Left ventricle myocardium inferior (tissue), 1 donor: ENCODE data around the gene HELZ. TPM values are rescaled to one million over a fixed set of nuclear protein-coding genes. Genes with fewer than 3 reads are reported as not detected.

Source experiments
- DNase-seq: peaks from one replicate; pipeline ENCODE4 v3.0.0-alpha.2; 2020
- H3K27ac ChIP-seq: fragments of 200-600 bp; replicated peaks from 2 replicates; pipeline ENCODE4 v1.8.0; 2021
- H3K27me3 ChIP-seq: fragments of 200-600 bp; 2 replicates; pipeline ENCODE4 v1.8.0; 2021; ENCODE audit warnings: low read depth
- H3K36me3 ChIP-seq: fragments of 200-600 bp; 2 replicates; pipeline ENCODE4 v1.8.0; 2021
- H3K4me1 ChIP-seq: fragments of 200-600 bp; 2 replicates; pipeline ENCODE4 v1.8.0; 2021
- H3K4me3 ChIP-seq: fragments of 200-600 bp; 2 replicates; pipeline ENCODE4 v1.8.0; 2021; ENCODE audit warnings: mild to moderate bottlenecking, moderate library complexity
- H3K9me3 ChIP-seq: fragments of 200-600 bp; replicated peaks from 2 replicates; pipeline ENCODE4 v1.8.0; 2021
- intact Hi-C: fragments of 100-400 bp; cut with micrococcal nuclease; formaldehyde crosslinking; loops from one replicate; pipeline ENCODE4 v1.11.0; 2022
- total RNA-seq: library from RNA; stranded (reverse); fragmentation: NEBNext Ultra II Directional; extraction: Animal tissue kit (Norgen Biotek cat#: 25700); gene quantifications from one replicate; pipeline ENCODE4 v1.2.1, GENCODE V29; 2021
- TF ChIP-seq, protein P1 (sequence below): fragments of 200-600 bp; IDR thresholded peaks from 2 replicates; pipeline ENCODE4 v1.8.0; 2021; ENCODE audit warnings: antibody characterized with exemption, mild to moderate bottlenecking, borderline replicate concordance
- donor health status: DM: no; HTN: yes; CAD: no; lungs with severe emphysema.

Gene HELZ
- total RNA-seq, 1 donor from 2014 or later, result 36.7 TPM

DNA sequence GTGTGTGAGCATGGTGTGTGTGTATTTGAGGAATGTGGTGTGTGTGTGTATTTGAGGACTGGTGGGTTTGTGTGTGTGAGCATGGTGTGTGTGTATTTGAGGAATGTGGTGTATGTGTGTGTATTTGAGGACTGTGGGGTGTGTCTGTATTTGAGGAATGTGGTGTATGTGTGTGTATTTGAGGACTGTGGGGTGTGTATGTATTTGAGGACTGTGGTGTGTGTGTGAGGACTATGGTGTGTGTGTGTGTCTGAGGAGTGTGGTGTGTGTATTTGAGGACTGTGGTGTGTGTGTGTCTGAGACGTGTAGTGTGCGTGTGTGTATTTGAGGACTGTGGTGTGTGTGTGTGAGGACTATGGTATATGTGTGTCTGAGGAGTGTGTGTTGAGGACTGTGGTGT is 218.7 kb downstream of the HELZ start:
- H3K9me3 ChIP-seq, result no peaks in the 10 kb centered on the region
- H3K27me3 ChIP-seq, result no peaks in the 10 kb centered on the region
- peaks cover 8% of the 10 kb centered on the region for H3K4me1 ChIP-seq
- no peak overlapping the region for H3K4me3 ChIP-seq
- TF ChIP-seq, protein P1, sequence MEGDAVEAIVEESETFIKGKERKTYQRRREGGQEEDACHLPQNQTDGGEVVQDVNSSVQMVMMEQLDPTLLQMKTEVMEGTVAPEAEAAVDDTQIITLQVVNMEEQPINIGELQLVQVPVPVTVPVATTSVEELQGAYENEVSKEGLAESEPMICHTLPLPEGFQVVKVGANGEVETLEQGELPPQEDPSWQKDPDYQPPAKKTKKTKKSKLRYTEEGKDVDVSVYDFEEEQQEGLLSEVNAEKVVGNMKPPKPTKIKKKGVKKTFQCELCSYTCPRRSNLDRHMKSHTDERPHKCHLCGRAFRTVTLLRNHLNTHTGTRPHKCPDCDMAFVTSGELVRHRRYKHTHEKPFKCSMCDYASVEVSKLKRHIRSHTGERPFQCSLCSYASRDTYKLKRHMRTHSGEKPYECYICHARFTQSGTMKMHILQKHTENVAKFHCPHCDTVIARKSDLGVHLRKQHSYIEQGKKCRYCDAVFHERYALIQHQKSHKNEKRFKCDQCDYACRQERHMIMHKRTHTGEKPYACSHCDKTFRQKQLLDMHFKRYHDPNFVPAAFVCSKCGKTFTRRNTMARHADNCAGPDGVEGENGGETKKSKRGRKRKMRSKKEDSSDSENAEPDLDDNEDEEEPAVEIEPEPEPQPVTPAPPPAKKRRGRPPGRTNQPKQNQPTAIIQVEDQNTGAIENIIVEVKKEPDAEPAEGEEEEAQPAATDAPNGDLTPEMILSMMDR, result no peak
- intact Hi-C loops, result no loop called here
- H3K36me3 ChIP-seq, result no peaks in the 10 kb centered on the region
- no peak for DNase-seq
- H3K27ac ChIP-seq, result no peak overlapping the region

- no peak for DNase-seq
- H3K4me3 ChIP-seq, result no peak overlapping the region
- intact Hi-C loops, result no loop called here
- H3K27ac ChIP-seq, result no peak overlapping the region
- no peaks in the 10 kb centered on the region for H3K27me3 ChIP-seq
- H3K36me3 ChIP-seq, result no peaks in the 10 kb centered on the region
- TF ChIP-seq, protein P1, result no peak
- H3K9me3 ChIP-seq, result no peaks in the 10 kb centered on the region
- H3K4me1 ChIP-seq, result peaks cover 8% of the 10 kb centered on the region
These were observed 219.7 kb downstream of the HELZ start for GRCh38 chr17:67025216-67025792.

GRCh38 chr17:67024736-67025135 is 220.3 kb downstream of the HELZ start:
- TF ChIP-seq, protein P1, result no peak
- Histone ChIP-seq H3K9me3 (no peaks in the 10 kb centered on the region), H3K36me3 (no peaks in the 10 kb centered on the region), H3K4me1 (peaks cover 8% of the 10 kb centered on the region), H3K4me3 (no peak overlapping the region), H3K27me3 (no peaks in the 10 kb centered on the region), H3K27ac (no peak overlapping the region)
- no peak for DNase-seq
- intact Hi-C loops, result no loop called here

DNA sequence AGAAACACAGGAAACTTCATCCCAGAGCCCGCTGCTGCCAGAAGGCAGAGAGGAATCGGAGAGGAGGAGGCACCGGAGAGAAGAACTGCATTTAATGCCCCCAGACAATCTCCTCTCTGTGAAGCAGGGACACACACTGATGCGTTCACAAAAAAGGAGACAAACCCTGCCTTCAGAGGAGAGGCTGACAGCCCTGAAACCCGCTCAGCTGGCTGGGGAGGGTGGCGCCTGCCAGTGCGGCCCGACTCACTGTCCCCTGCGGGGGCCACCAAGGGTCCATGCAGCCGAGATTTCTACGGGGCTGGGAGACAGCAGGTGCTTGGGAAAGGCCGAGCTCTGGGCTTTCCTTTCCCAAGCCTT is 222.6 kb downstream of the HELZ start:
- Histone ChIP-seq H3K36me3 (no peaks in the 10 kb centered on the region), H3K27me3 (no peaks in the 10 kb centered on the region), H3K27ac (no peak overlapping the region), H3K4me1 (peaks cover 6% of the 10 kb centered on the region), H3K9me3 (no peaks in the 10 kb centered on the region), H3K4me3 (no peak overlapping the region)
- TF ChIP-seq, protein P1, result no peak
- intact Hi-C loops, result no loop called here
- DNase-seq, result no peak

- DNase-seq, result no peak
- no peaks in the 10 kb centered on the region for H3K9me3 ChIP-seq
- H3K27me3 ChIP-seq, result peaks cover 4% of the 10 kb centered on the region
- TF ChIP-seq, protein P1, result no peak
- no peak overlapping the region for H3K27ac ChIP-seq
- intact Hi-C loops, result no loop called here
- H3K4me3 ChIP-seq, result no peak overlapping the region
- peaks cover 1% of the 10 kb centered on the region for H3K4me1 ChIP-seq
- no peaks in the 10 kb centered on the region for H3K36me3 ChIP-seq
These were observed 223.1 kb downstream of the HELZ start for GRCh38 chr17:67021743-67022450.
